Urinary bladder (tissue), 4 donors: ENCODE data around the gene CAPN7. TPM values are rescaled to one million over a fixed set of nuclear protein-coding genes. Genes with fewer than 3 reads are reported as not detected.

Experiments used
- DNase-seq: peaks from one replicate; pipeline ENCODE4 v3.0.0-alpha.2; 2015; ENCODE audit errors: extremely low spot score
- H3K27ac ChIP-seq: one replicate; pipeline ENCODE4 v1.5.1; 2013; ENCODE audit warnings: low read depth, mild to moderate bottlenecking, moderate library complexity
- H3K36me3 ChIP-seq: one replicate; pipeline ENCODE4 v1.6.1; 2013; ENCODE audit warnings: mild to moderate bottlenecking, moderate library complexity; ENCODE audit not compliant: insufficient read depth
- H3K4me1 ChIP-seq: one replicate; pipeline ENCODE4 v1.6.1; 2013; ENCODE audit warnings: mild to moderate bottlenecking, moderate library complexity; ENCODE audit not compliant: insufficient read depth
- H3K4me3 ChIP-seq: one replicate; pipeline ENCODE4 v1.5.1; 2013; ENCODE audit warnings: low read depth, low read length
- WGBS: extraction: QIAGEN DNeasy Blood & Tissue Kit; methylation state at CpG from one replicate; pipeline ENCODE4 v1.1.7; 2013; 5-methylcytosine and 5-hydroxymethylcytosine counted together
- polyA plus RNA-seq: library from polyadenylated mRNA; stranded (reverse); fragments of 200-250 nt; gene quantifications from one replicate; pipeline ENCODE4 v1.2.3, GENCODE V29; 2013
- total RNA-seq: library from RNA; depleted of rRNA; stranded (reverse); fragments of >200 nt; gene quantifications from one replicate; pipeline ENCODE4 v1.2.3, GENCODE V29; 2014
- donor health status: healthy with polysubstance abuse.
- donor health status: healthy.

CAPN7 gene
- total and polyA plus RNA-seq, 2 donors, result 25.1 to 87.7 TPM

DNA sequence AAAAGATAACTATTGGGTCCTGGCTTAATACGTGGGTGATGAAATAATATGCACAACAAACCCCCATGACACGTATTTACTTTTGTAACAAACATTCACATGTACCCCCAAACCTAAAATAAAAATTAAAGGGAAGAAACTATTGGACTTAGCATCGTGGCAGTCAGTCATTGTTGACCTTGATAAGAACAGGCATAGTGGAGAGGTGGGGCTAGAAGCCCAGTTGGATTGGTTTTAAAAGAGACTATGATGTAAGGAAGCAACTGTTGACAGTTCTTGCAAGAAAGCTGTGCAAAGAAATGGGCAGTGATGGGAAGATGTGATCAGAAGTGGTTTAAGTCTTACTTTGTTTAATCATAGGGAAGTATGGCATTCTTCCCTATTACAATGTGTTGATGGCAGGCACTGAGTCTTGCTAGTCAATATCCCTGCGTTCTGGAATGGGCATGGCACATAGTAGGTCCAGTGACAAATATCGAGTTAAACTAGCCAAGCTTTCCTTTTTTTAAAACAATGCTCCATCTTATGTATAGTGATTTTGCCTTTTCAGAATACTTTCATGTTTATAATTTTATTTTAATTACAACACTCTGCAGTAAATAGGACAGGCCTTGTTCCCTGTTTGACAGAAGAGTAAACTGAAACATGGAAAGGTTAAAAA, 37.9 kb downstream of the CAPN7 start:
- 92% methylated on average over 5 of the region's 5 CpGs for WGBS
- no peak overlapping the region for H3K27ac ChIP-seq
- no peaks in the 10 kb centered on the region for H3K4me1 ChIP-seq
- peaks cover 7% of the 10 kb centered on the region for H3K36me3 ChIP-seq
- H3K4me3 ChIP-seq, result no peak overlapping the region
- no peak for DNase-seq

DNA sequence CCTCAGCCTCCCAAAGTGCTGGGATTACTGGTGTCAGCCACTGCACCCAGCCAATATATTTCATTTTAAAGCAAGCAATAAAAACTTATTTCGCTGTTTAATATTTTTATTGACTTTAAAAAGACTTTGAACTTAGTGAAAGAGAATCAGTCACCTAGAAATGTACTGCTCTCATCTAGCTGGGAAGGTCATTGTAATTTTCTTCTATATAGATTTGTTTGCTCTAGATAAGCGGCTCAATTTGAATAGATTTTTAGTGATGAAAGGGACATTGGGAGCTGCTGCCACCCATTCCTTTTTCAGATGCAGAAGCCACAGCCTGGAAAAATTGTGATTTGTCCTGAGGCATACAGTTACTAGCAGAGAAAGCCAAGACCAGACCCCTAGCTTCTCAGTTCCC, 40.1 kb downstream of the CAPN7 start:
- Histone ChIP-seq H3K27ac (no peak overlapping the region), H3K4me3 (no peak overlapping the region), H3K4me1 (no peaks in the 10 kb centered on the region), H3K36me3 (peaks cover 10% of the 10 kb centered on the region)
- WGBS, result 95% methylated on average over 2 of the region's 2 CpGs
- no peak for DNase-seq

- 73% methylated on average over 7 of the region's 7 CpGs for WGBS
- Histone ChIP-seq H3K36me3 (peaks cover 12% of the 10 kb centered on the region), H3K4me3 (no peak overlapping the region), H3K27ac (no peak overlapping the region), H3K4me1 (no peaks in the 10 kb centered on the region)
- DNase-seq, result no peak
Observed at GRCh38 chr3:15253023-15253697, 47.1 kb downstream of the CAPN7 start.

DNA sequence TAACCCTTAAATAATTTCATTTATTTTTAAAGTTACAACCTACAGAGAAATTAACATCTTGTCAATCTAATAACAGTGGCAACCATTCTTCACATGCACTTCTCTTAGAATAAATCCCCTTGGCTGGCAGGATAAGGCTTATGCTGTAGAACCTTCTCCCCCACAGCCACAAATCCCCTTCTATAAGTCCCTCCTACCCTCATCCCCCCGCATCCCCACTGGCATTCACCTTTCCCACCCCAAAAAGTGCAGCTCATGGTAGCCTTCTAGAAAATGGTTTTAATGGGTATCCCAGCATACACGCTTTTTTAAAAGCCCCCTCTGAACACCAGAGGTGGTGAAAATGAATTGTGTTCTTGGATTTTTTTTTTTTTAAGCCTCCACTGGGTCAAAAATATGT, 49.2 kb downstream of the CAPN7 start:
- H3K4me1 ChIP-seq, result no peaks in the 10 kb centered on the region
- WGBS, result 91% methylated on average over 2 of the region's 2 CpGs
- H3K4me3 ChIP-seq, result no peak overlapping the region
- peaks cover 12% of the 10 kb centered on the region for H3K36me3 ChIP-seq
- DNase-seq, result no peak
- no peak overlapping the region for H3K27ac ChIP-seq

GRCh38 chr3:15256861-15257341, 50.9 kb downstream of the CAPN7 start:
- no peak overlapping the region for H3K27ac ChIP-seq
- 85% methylated on average over 8 of the region's 8 CpGs for WGBS
- DNase-seq, result no peak
- no peak overlapping the region for H3K4me3 ChIP-seq
- no peaks in the 10 kb centered on the region for H3K4me1 ChIP-seq
- peaks cover 9% of the 10 kb centered on the region for H3K36me3 ChIP-seq

GRCh38 chr3:15258720-15259119, 52.7 kb downstream of the CAPN7 start:
- 98% methylated on average over 7 of the region's 7 CpGs for whole genome bisulfite sequencing
- Histone ChIP-seq H3K36me3 (peaks cover 7% of the 10 kb centered on the region), H3K27ac (no peak overlapping the region), H3K4me3 (no peak overlapping the region), H3K4me1 (no peaks in the 10 kb centered on the region)
- no peak for DNase-seq

DNA sequence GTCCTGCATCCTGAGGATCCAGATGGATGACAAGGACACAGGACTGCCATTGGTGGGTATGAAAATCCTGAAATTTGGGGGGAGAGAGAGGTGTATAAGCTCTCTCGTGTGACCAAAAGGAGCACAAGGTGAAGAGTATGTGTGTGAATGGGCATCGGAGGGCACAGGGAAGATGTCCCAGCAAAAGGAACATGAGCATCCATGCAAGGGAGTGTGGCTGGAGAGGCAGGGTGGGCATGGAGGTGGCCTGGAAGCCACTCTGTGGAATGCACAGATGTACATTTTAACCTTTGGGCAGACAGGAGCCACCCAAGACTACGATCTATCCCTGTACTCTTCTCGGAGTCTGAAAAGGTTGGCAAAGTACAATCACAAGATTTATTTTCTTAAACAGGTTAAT, 54.5 kb downstream of the CAPN7 start:
- H3K4me3 ChIP-seq, result no peak overlapping the region
- peaks cover 5% of the 10 kb centered on the region for H3K36me3 ChIP-seq
- H3K4me1 ChIP-seq, result no peaks in the 10 kb centered on the region
- no peak overlapping the region for H3K27ac ChIP-seq
- WGBS, result 96% methylated on average over 4 of the region's 4 CpGs
- no peak for DNase-seq

GRCh38 chr3:15261274-15261673, 55.2 kb downstream of the CAPN7 start:
- no peak overlapping the region for H3K4me3 ChIP-seq
- no peak overlapping the region for H3K27ac ChIP-seq
- no peaks in the 10 kb centered on the region for H3K4me1 ChIP-seq
- no peak for DNase-seq
- no peaks in the 10 kb centered on the region for H3K36me3 ChIP-seq

- Histone ChIP-seq H3K4me1 (no peaks in the 10 kb centered on the region), H3K36me3 (no peaks in the 10 kb centered on the region), H3K27ac (no peak overlapping the region), H3K4me3 (no peak overlapping the region)
- DNase-seq, result no peak
- 94% methylated on average over 9 of the region's 9 CpGs for WGBS
Observed at GRCh38 chr3:15262021-15262420, 56.0 kb downstream of the CAPN7 start.

DNA sequence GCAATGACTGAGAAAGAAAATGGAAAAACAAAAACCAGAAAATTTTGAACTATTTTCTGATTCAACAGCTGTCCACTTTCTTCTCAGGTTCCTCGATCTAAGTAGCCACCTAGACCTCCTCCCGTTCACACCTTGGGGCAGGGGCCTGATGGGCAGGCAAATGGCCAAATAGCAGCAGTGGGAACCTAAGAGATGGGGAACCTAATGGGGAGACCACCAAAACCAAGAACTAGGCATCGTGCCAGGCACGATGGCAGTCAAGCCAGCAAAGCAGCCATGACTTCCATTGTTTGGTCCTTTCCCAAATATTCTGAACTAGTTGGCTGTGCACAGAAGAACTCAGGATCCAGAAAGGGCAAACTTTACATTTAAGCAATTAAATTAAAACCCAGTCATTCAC, 57.1 kb downstream of the CAPN7 start:
- Histone ChIP-seq H3K4me1 (no peaks in the 10 kb centered on the region), H3K4me3 (no peak overlapping the region), H3K36me3 (no peaks in the 10 kb centered on the region), H3K27ac (no peak overlapping the region)
- WGBS, result 87% methylated on average over 4 of the region's 4 CpGs
- no peak for DNase-seq

DNA sequence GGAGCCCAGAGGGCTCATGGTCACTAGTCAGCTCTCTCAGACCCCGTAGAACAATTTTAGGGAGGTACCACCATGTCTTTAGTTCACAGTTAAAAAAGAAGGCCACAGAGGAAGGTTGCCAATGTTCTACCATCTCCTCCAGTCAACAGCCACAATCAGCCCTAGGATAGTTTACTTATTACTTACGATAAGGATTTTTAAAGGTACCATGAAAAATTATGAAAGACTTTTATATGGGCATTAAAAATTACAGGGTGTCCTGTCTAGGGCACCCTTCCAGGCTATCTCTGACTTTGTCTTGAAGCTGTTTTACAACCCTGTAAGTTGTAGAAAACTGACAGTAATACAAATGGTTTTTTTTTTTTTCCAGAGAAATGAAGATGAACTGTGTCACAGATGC, 57.9 kb downstream of the CAPN7 start:
- no peaks in the 10 kb centered on the region for H3K36me3 ChIP-seq
- no peak for DNase-seq
- H3K4me1 ChIP-seq, result no peaks in the 10 kb centered on the region
- H3K4me3 ChIP-seq, result no peak overlapping the region
- H3K27ac ChIP-seq, result no peak overlapping the region
- WGBS, result 36% methylated on average over 2 of the region's 2 CpGs

DNA sequence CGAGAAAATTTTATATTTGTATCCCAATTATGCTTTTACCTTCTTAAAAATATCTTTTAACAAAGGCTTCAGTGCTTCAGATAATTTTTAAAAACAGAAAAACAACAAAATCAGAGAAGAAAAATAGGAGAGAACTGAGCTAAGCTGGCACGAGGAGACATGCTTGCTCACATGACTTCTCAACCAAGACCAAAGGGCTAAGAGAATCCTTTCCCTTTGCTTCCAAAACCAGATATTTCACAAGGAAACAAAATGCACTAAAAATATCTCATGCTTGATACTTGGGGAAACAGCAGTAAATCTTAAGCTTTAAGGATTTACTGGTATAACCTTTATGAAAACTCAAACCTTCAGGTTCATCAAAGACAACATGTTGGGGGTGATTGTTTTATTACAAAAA, 58.4 kb downstream of the CAPN7 start:
- no peaks in the 10 kb centered on the region for H3K4me1 ChIP-seq
- no peak for DNase-seq
- H3K27ac ChIP-seq, result no peak overlapping the region
- H3K4me3 ChIP-seq, result no peak overlapping the region
- H3K36me3 ChIP-seq, result no peaks in the 10 kb centered on the region
- 51% methylated on average over 2 of the region's 2 CpGs for WGBS

GRCh38 chr3:15265655-15266509, 59.8 kb downstream of the CAPN7 start:
- no peaks in the 10 kb centered on the region for H3K4me1 ChIP-seq
- no peak overlapping the region for H3K4me3 ChIP-seq
- WGBS, result 90% methylated on average over 19 of the region's 19 CpGs
- no peak for DNase-seq
- H3K36me3 ChIP-seq, result no peaks in the 10 kb centered on the region
- H3K27ac ChIP-seq, result no peak overlapping the region
